SK-N-SH treated with all-trans-retinoic acid at 6 μM for 48 hours (cell line): Measurements from ENCODE around the gene MGMT.

Experiments
- ATAC-seq: fragments of 200-7000 bp; cut with Tn5 transposase; 3 replicates; pipeline ENCODE4 v1.9.1; 2020; ENCODE audit warnings: mild to moderate bottlenecking, moderate library complexity
- ARNTL ChIP-seq: fragments of 450-650 bp; formaldehyde crosslinking; IDR thresholded peaks from 2 replicates; pipeline ENCODE4 v1.5.0; 2020; ENCODE audit warnings: low read depth, mild to moderate bottlenecking, moderate library complexity, borderline replicate concordance
- BACH2 ChIP-seq: fragments of 250-450 bp; sonication (Bioruptor Pico); IDR thresholded peaks from 2 replicates; pipeline ENCODE4 v1.9.0; 2021; ENCODE audit warnings: mild to moderate bottlenecking, borderline replicate concordance
- CREB5 ChIP-seq: fragments of 250-450 bp; sonication (Bioruptor Pico); IDR thresholded peaks from 2 replicates; pipeline ENCODE4 v1.5.1; 2020; ENCODE audit warnings: low read depth, mild to moderate bottlenecking, moderate library complexity
- CSDC2 ChIP-seq: fragments of 250-450 bp; sonication (Bioruptor Pico); IDR thresholded peaks from 2 replicates; pipeline ENCODE4 v1.5.0; 2020; ENCODE audit warnings: mild to moderate bottlenecking, moderate library complexity
- CSRNP3 ChIP-seq: fragments of 250-450 bp; sonication (Bioruptor Pico); IDR thresholded peaks from 2 replicates; pipeline ENCODE4 v1.5.1; 2021; ENCODE audit warnings: mild to moderate bottlenecking, moderate library complexity
- ESRRG ChIP-seq: fragments of 250-450 bp; sonication (Bioruptor Pico); IDR thresholded peaks from 2 replicates; pipeline ENCODE4 v1.6.1; 2021; ENCODE audit warnings: mild to moderate bottlenecking
- GLIS3 ChIP-seq: fragments of 250-450 bp; sonication (Bioruptor Pico); IDR thresholded peaks from 2 replicates; pipeline ENCODE4 v1.5.0; 2020; ENCODE audit warnings: mild to moderate bottlenecking, moderate library complexity
- ISL1 ChIP-seq: fragments of 250-450 bp; sonication (Bioruptor Pico); IDR thresholded peaks from 2 replicates; pipeline ENCODE4 v2.1.2; 2022; ENCODE audit warnings: mild to moderate bottlenecking, moderate library complexity
- OSR1 ChIP-seq: fragments of 250-450 bp; sonication (Bioruptor Pico); IDR thresholded peaks from 2 replicates; pipeline ENCODE4 v1.8.0; 2022; ENCODE audit warnings: moderate library complexity, mild to moderate bottlenecking, inconsistent platforms
- POU6F1 ChIP-seq: fragments of 250-450 bp; sonication (Bioruptor Pico); IDR thresholded peaks from 2 replicates; pipeline ENCODE4 v1.8.0; 2021; ENCODE audit warnings: low read depth, mild to moderate bottlenecking, moderate library complexity, borderline replicate concordance
- RARB ChIP-seq: fragments of 250-450 bp; sonication (Bioruptor Pico); IDR thresholded peaks from 2 replicates; pipeline ENCODE4 v1.8.0; 2021; ENCODE audit warnings: mild to moderate bottlenecking, moderate library complexity
- SNAI2 ChIP-seq: fragments of 250-450 bp; sonication (Bioruptor Pico); IDR thresholded peaks from 2 replicates; pipeline ENCODE4 v1.5.0; 2020; ENCODE audit warnings: mild to moderate bottlenecking, moderate library complexity
- TCF4 ChIP-seq: fragments of 250-450 bp; sonication (Bioruptor Pico); IDR thresholded peaks from 2 replicates; pipeline ENCODE4 v1.8.0; 2021; ENCODE audit warnings: mild to moderate bottlenecking, moderate library complexity, borderline replicate concordance
- TSHZ2 ChIP-seq: fragments of 250-450 bp; sonication (Bioruptor Pico); IDR thresholded peaks from 2 replicates; pipeline ENCODE4 v1.5.0; 2020; ENCODE audit warnings: mild to moderate bottlenecking, moderate library complexity
- ZFP3 ChIP-seq: fragments of 250-450 bp; sonication (Bioruptor Pico); IDR thresholded peaks from 2 replicates; pipeline ENCODE4 v1.5.0; 2020; ENCODE audit warnings: mild to moderate bottlenecking, moderate library complexity
- ZFP30 ChIP-seq: fragments of 450-650 bp; formaldehyde crosslinking; IDR thresholded peaks from 2 replicates; pipeline ENCODE4 v1.5.0; 2022; ENCODE audit warnings: mild to moderate bottlenecking, moderate library complexity
- ZNF565 ChIP-seq: fragments of 450-650 bp; formaldehyde crosslinking; conservative IDR thresholded peaks from 2 replicates; pipeline ENCODE4 v1.5.0; 2020; ENCODE audit warnings: low read depth, mild to moderate bottlenecking, moderate library complexity

The MGMT gene

GRCh38 chr10:129655679-129656031, 188.6 kb downstream of the MGMT start:
- no peak for ATAC-seq
- TF ChIP-seq ZFP30, result no peak
- no peak for TF ChIP-seq ESRRG (CRISPR knock-in tag)
- no peak for TF ChIP-seq POU6F1 (CRISPR knock-in tag)
- no peak for TF ChIP-seq CSDC2 (CRISPR knock-in tag)
- no peak for TF ChIP-seq TCF4
- no peak for TF ChIP-seq CREB5 (CRISPR knock-in tag)
- no peak for TF ChIP-seq BACH2 (CRISPR knock-in tag)
- TF ChIP-seq ZFP3, result no peak
- no peak for TF ChIP-seq GLIS3 (CRISPR knock-in tag)
- no peak for TF ChIP-seq TSHZ2 (CRISPR knock-in tag)
- TF ChIP-seq RARB (CRISPR knock-in tag), result no peak
- no peak for TF ChIP-seq ARNTL (CRISPR knock-in tag)
- no peak for TF ChIP-seq ZNF565 (CRISPR knock-in tag)
- TF ChIP-seq OSR1 (CRISPR knock-in tag), result no peak
- no peak for TF ChIP-seq SNAI2 (CRISPR knock-in tag)
- TF ChIP-seq CSRNP3 (CRISPR knock-in tag), result no peak

- no peak for TF ChIP-seq ISL1 (CRISPR knock-in tag)
- TF ChIP-seq CSDC2 (CRISPR knock-in tag), result no peak
- TF ChIP-seq, all 23 proteins: peak for 0
- no peak for ATAC-seq
Measured at GRCh38 chr10:129656642-129657041, 189.6 kb downstream of the MGMT start.

GRCh38 chr10:129657297-129658017, 190.4 kb downstream of the MGMT start:
- no peak for ATAC-seq
- TF ChIP-seq RARB (CRISPR knock-in tag) (no peak), POU6F1 (CRISPR knock-in tag) (no peak), ZFP30 (no peak), ZFP3 (no peak), CREB5 (CRISPR knock-in tag) (no peak), TCF4 (no peak), ESRRG (CRISPR knock-in tag) (no peak), TSHZ2 (CRISPR knock-in tag) (no peak), GLIS3 (CRISPR knock-in tag) (no peak), CSDC2 (CRISPR knock-in tag) (no peak)
